Muscle of back (tissue), 11 donors: ENCODE results near the gene RLN2. TPM values are rescaled to one million over a fixed set of nuclear protein-coding genes. Genes with fewer than 3 reads are reported as not detected.

ENCODE experiments used
- DNase-seq, 3 donors: peaks; one replicate each; pipeline versions ENCODE4 v3.0.0 to v3.0.0-alpha.2; 2013
- polyA plus RNA-seq, 10 donors: library from polyadenylated mRNA; unstranded; fragments of 120-200 nt; gene quantifications; one replicate each; pipeline ENCODE4 v1.2.1, GENCODE V29; 2013; ENCODE audit not compliant: insufficient read length in 10 of 10

RLN2 gene
- polyA plus RNA-seq, 10 donors: 0.39 to 2.2 (median 1.5) TPM; not detected in 1

GRCh38 chr9:5269249-5269715 lies 35.2 kb downstream of the RLN2 start:
- DNase-seq: peak in 1 of 3 donors; percentile 54

GRCh38 chr9:5265939-5266338 lies 38.6 kb downstream of the RLN2 start:
- no peak for DNase-seq

GRCh38 chr9:5264219-5264595 lies 40.3 kb downstream of the RLN2 start:
- DNase-seq: no peak

- DNase-seq: peak; percentile 8 to 31 (median 18)
Measured at GRCh38 chr9:5263351-5264218, 40.9 kb downstream of the RLN2 start.

Other genes with a start within 250 kb of the RLN2 start
- under 1 TPM; 0.15 to 0.81 (median 0.27) TPM for gene INSL6, start 119.1 kb downstream of the RLN2 start, polyA plus RNA-seq
- gene INSL4, start 73.3 kb downstream of the RLN2 start, polyA plus RNA-seq: not detected
- gene RLN1, start 35.2 kb upstream of the RLN2 start, polyA plus RNA-seq: under 1 TPM in 6 of 10 donors, not detected in 4; 0.16 to 0.77 (median 0.39) TPM
- 10 to 100 TPM; 26.3 to 35.3 (median 33.2) TPM for gene PLGRKT, start 133.2 kb upstream of the RLN2 start, polyA plus RNA-seq
- gene CD274, start 145.8 kb upstream of the RLN2 start, polyA plus RNA-seq: 1 to 10 TPM in 3 of 10 donors, under 1 TPM in 7; 0.57 to 1.9 (median 0.89) TPM
- gene PDCD1LG2, start 205.8 kb upstream of the RLN2 start, polyA plus RNA-seq: 1 to 10 TPM in 9 of 10 donors, under 1 TPM in 1; 0.54 to 3.1 (median 1.7) TPM